GM10266 (cell line): ENCODE results near the gene TXLNA.

Experiments used
- DNase-seq: peaks from one replicate; pipeline ENCODE4 v3.0.0; 2012; ENCODE audit errors: extremely low spot score
- CTCF ChIP-seq: IDR thresholded peaks from 2 replicates; pipeline ENCODE4 v1.5.1; 2012; ENCODE audit warnings: mild to moderate bottlenecking, low read depth; ENCODE audit not compliant: control insufficient read depth, insufficient read depth; ENCODE audit errors: missing control alignments

Gene TXLNA

GRCh38 chr1:32197837-32198236, 18.4 kb downstream of the TXLNA start:
- no peak for TF ChIP-seq CTCF
- no peak for DNase-seq

- no peak for TF ChIP-seq CTCF
- no peak for DNase-seq
Measured at GRCh38 chr1:32198237-32199042, 19.0 kb downstream of the TXLNA start.

- no peak for TF ChIP-seq CTCF
- DNase-seq, result no peak
Measured at GRCh38 chr1:32199043-32199716, 19.7 kb downstream of the TXLNA start.

- TF ChIP-seq CTCF, result no peak
- DNase-seq, result no peak
Measured at GRCh38 chr1:32199717-32200072, 20.2 kb downstream of the TXLNA start.

GRCh38 chr1:32200226-32201010, 20.9 kb downstream of the TXLNA start, which contains the start of gene CCDC28B:
Gene CCDC28B (plus strand): TSS chr1:32200595. CDS start chr1:32201936, 1,341 bp downstream.
- no peak for TF ChIP-seq CTCF
- peak; percentile 64 for DNase-seq

- DNase-seq, result peak; percentile 79
- TF ChIP-seq CTCF, result peak; percentile 24
Measured at GRCh38 chr1:32201011-32201855, 21.8 kb downstream of the TXLNA start.
